Large intestine (tissue), 3 donors: ENCODE measurements around the gene SLX4IP. TPM values are rescaled to one million over a fixed set of nuclear protein-coding genes. Genes with fewer than 3 reads are reported as not detected.

ENCODE experiments used
- DNase-seq, 2 donors: peaks; one replicate each; pipeline versions ENCODE4 v3.0.0 to v3.0.0-alpha.2; 2013
- H3K27ac ChIP-seq: one replicate; pipeline ENCODE4 v1.5.1; 2013; ENCODE audit warnings: low read length
- H3K27me3 ChIP-seq: 2 replicates; pipeline ENCODE4 v1.6.1; 2013; ENCODE audit warnings: low read length; ENCODE audit not compliant: control insufficient read depth, insufficient read depth
- H3K36me3 ChIP-seq: 2 replicates; pipeline ENCODE4 v1.6.1; 2013; ENCODE audit warnings: low read length; ENCODE audit not compliant: control insufficient read depth, insufficient read depth
- H3K4me1 ChIP-seq: one replicate; pipeline ENCODE4 v1.6.1; 2013; ENCODE audit warnings: low read length; ENCODE audit not compliant: control insufficient read depth, insufficient read depth
- H3K4me3 ChIP-seq: one replicate; pipeline ENCODE4 v1.5.1; 2013; ENCODE audit warnings: low read length
- H3K9me3 ChIP-seq: one replicate; pipeline ENCODE4 v1.6.1; 2013; ENCODE audit warnings: mild to moderate bottlenecking, low read depth, low read length, moderate library complexity; ENCODE audit not compliant: control insufficient read depth
- WGBS: methylation state at CpG from one replicate; pipeline ENCODE4 v1.1.5; 2013; ENCODE audit warnings: low lambda C conversion rate; ENCODE audit not compliant: insufficient coverage; 5-methylcytosine and 5-hydroxymethylcytosine counted together
- polyA plus RNA-seq: library from polyadenylated mRNA; unstranded; fragments of 120-200 nt; gene quantifications from one replicate; pipeline ENCODE4 v1.2.1, GENCODE V29; 2013

SLX4IP gene
- polyA plus RNA-seq, 1 donor, result 7.2 TPM

GRCh38 chr20:10466855-10467254 is 31.8 kb downstream of the SLX4IP start:
- Histone ChIP-seq H3K4me1 (no peaks in the 10 kb centered on the region), H3K36me3 (no peaks in the 10 kb centered on the region), H3K4me3 (no peak overlapping the region), H3K9me3 (no peaks in the 10 kb centered on the region), H3K27ac (no peak overlapping the region), H3K27me3 (no peaks in the 10 kb centered on the region)
- WGBS, result 73% methylated on average over 2 of the region's 3 CpGs
- no peak for DNase-seq

DNA sequence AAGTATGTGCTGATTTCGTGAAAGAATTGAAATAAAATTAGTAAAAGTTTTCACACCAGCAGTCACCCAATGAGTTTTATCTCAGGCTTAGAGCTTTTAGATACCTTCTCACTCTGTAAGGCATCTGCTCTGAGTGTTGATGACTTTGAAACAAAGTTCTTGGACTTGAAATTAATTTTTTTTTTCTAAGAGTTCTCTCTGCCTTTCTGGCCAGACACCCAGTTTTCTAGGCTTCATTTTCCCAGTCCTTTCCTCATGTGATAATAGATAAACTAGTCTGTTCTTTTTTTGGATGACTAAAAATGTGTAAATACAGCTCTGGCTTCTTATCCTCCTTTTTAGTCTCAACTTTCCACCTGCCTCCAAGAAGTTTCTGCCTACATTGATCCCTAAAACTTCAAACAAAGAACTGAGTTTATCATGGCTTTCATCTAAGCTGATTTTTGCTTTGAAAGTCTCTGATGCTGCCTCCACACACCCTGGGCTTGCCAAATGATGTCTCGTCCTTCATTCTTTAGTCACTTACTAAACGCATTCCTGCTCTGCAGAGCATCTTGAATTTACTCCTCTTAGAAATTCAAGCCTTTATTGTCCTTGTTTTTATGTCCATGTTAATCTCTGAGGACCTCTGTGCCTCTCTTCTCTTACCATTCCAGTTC is 32.7 kb downstream of the SLX4IP start:
- no peaks in the 10 kb centered on the region for H3K4me1 ChIP-seq
- H3K27me3 ChIP-seq, result no peaks in the 10 kb centered on the region
- H3K36me3 ChIP-seq, result no peaks in the 10 kb centered on the region
- no peaks in the 10 kb centered on the region for H3K9me3 ChIP-seq
- no peak for DNase-seq
- no CpG with 5 or more reads among the region's 3 CpGs for WGBS
- no peak overlapping the region for H3K27ac ChIP-seq
- H3K4me3 ChIP-seq, result no peak overlapping the region

GRCh38 chr20:10468340-10468845 is 33.3 kb downstream of the SLX4IP start:
- Histone ChIP-seq H3K9me3 (no peaks in the 10 kb centered on the region), H3K4me1 (no peaks in the 10 kb centered on the region), H3K27me3 (no peaks in the 10 kb centered on the region), H3K27ac (no peak overlapping the region), H3K36me3 (no peaks in the 10 kb centered on the region), H3K4me3 (no peak overlapping the region)
- no peak for DNase-seq
- no CpG with 5 or more reads among the region's 2 CpGs for WGBS

DNA sequence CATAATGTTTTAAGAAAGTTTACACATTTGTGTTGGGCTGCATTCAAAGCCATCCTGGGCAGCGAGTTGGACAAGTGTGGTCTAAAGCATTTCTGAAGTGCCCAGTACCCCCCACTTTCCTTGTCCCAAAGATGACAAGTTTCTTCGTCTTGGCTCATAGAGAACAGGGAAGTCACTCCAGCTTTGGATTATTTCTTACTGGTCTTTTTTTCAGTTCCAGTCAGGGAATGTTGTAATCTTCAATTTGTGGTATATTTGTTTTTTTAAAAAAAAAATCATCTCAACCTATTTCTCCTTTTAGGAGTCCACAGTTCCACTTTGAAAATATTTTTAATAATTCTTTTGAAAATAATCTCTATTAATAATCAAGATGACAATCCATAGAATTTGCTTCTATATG is 34.0 kb downstream of the SLX4IP start:
- no CpG with 5 or more reads among the region's 2 CpGs for WGBS
- no peak overlapping the region for H3K4me3 ChIP-seq
- H3K27ac ChIP-seq, result no peak overlapping the region
- no peaks in the 10 kb centered on the region for H3K36me3 ChIP-seq
- H3K4me1 ChIP-seq, result no peaks in the 10 kb centered on the region
- H3K27me3 ChIP-seq, result no peaks in the 10 kb centered on the region
- H3K9me3 ChIP-seq, result no peaks in the 10 kb centered on the region
- DNase-seq, result no peak

- H3K36me3 ChIP-seq, result no peaks in the 10 kb centered on the region
- H3K27ac ChIP-seq, result no peak overlapping the region
- H3K27me3 ChIP-seq, result no peaks in the 10 kb centered on the region
- no peaks in the 10 kb centered on the region for H3K4me1 ChIP-seq
- 47% methylated on average over 3 of the region's 7 CpGs for WGBS
- H3K4me3 ChIP-seq, result no peak overlapping the region
- no peaks in the 10 kb centered on the region for H3K9me3 ChIP-seq
- peak; percentile 49 to 61 for DNase-seq
These were observed 34.5 kb downstream of the SLX4IP start for GRCh38 chr20:10469599-10469998.

DNA sequence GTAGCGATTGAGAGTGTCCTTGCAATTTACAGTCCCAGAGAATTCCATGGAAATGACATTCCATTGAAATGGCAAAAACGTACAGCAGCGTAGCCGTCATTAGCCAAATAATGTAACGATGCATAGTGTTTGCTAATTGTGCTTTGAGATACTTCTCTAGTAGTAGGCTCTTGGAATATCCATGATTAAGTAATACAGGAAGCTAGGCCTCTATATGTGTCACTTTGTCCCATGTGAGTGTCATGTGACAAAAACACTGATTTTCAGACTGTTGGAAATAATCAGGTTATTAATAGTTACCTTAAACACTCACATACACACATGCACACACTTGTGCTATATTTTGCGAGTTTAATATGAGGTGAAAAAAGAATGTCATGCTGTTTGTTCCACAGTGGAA is 35.2 kb downstream of the SLX4IP start:
- Histone ChIP-seq H3K9me3 (no peaks in the 10 kb centered on the region), H3K4me3 (no peak overlapping the region), H3K27ac (no peak overlapping the region), H3K27me3 (no peaks in the 10 kb centered on the region), H3K4me1 (no peaks in the 10 kb centered on the region), H3K36me3 (no peaks in the 10 kb centered on the region)
- WGBS, result 100% methylated on average over 1 of the region's 6 CpGs
- DNase-seq, result no peak

DNA sequence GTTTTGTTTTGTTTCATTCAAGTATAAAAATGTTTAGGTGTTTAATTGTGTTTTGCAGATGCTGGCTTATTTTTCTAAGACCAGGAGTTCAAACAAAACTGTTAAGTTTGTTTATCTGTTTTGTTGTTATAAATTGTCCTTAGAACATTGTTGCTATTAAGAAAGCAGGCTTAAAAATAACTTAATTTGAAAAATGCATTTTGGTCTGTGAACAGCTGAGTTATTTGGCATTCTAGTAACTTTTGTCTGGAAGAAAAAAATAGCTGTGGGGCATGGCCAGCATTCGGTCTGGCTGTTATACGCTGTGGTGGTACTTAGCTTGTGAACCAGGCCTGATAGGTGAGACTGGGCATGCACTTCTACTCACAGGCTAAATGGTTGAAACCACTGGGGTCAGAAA is 37.8 kb downstream of the SLX4IP start:
- Histone ChIP-seq H3K27ac (no peak overlapping the region), H3K9me3 (no peaks in the 10 kb centered on the region), H3K27me3 (no peaks in the 10 kb centered on the region), H3K4me1 (no peaks in the 10 kb centered on the region), H3K4me3 (no peak overlapping the region), H3K36me3 (no peaks in the 10 kb centered on the region)
- no CpG with 5 or more reads among the region's 2 CpGs for WGBS
- no peak for DNase-seq

DNA sequence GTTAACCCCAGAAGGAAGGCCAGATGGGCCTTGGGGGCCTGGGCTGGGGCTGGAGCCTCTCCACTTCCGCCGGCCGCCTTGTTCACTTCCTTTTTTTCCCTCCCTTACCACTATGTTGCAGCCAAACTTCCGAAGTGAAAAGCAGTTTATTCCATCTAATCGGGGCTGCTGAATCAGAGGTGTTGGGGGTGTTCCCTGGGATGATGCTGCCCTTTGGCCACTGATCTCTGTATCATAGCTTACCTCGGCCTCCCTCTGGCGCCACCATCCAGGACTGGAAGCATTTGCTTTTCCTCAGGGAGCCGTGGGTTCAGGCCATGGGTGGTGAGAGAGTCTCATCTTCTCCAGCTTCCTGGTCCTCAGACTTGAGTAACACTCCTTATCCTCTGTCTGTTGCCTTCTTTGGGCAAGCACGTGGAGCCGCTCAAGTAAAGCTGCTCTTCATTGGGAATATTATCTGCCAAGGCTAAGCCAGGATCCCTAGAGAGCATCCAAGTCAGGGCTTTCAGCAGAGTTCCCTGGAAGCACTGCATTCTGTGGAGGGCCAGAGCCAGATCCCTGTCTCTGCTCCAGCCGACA is 39.6 kb downstream of the SLX4IP start:
- Histone ChIP-seq H3K4me3 (no peak overlapping the region), H3K4me1 (no peaks in the 10 kb centered on the region), H3K27me3 (no peaks in the 10 kb centered on the region), H3K36me3 (no peaks in the 10 kb centered on the region), H3K9me3 (no peaks in the 10 kb centered on the region), H3K27ac (no peak overlapping the region)
- no peak for DNase-seq
- no CpG with 5 or more reads among the region's 11 CpGs for WGBS

DNA sequence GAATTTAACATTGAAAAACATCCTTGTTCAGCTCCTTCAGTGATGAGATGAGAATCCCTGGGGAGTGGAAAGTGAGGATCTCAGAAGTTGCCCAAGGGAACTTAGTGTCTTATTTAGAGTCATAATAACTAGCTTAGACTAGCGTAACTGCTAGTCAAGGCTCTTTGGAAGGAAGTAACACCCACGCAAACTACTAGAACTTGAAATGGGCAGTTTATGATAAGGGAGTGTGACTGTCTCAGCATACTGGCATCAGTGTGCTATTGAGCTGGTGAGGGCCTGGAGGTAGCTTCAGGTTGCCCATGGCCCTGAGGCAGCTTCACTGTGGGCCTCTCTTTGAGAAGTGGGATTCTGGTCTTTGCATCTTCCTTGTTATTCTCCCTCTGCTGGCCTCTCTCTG is 40.1 kb downstream of the SLX4IP start:
- DNase-seq, result no peak
- no peaks in the 10 kb centered on the region for H3K9me3 ChIP-seq
- H3K27ac ChIP-seq, result no peak overlapping the region
- no peak overlapping the region for H3K4me3 ChIP-seq
- no peaks in the 10 kb centered on the region for H3K36me3 ChIP-seq
- no CpG with 5 or more reads among the region's 2 CpGs for WGBS
- H3K4me1 ChIP-seq, result no peaks in the 10 kb centered on the region
- no peaks in the 10 kb centered on the region for H3K27me3 ChIP-seq

GRCh38 chr20:10476319-10476724 is 41.2 kb downstream of the SLX4IP start:
- no peak for DNase-seq
- Histone ChIP-seq H3K4me1 (no peaks in the 10 kb centered on the region), H3K9me3 (no peaks in the 10 kb centered on the region), H3K4me3 (no peak overlapping the region), H3K27ac (no peak overlapping the region), H3K27me3 (no peaks in the 10 kb centered on the region), H3K36me3 (no peaks in the 10 kb centered on the region)
- 79% methylated on average over 2 of the region's 3 CpGs for WGBS

DNA sequence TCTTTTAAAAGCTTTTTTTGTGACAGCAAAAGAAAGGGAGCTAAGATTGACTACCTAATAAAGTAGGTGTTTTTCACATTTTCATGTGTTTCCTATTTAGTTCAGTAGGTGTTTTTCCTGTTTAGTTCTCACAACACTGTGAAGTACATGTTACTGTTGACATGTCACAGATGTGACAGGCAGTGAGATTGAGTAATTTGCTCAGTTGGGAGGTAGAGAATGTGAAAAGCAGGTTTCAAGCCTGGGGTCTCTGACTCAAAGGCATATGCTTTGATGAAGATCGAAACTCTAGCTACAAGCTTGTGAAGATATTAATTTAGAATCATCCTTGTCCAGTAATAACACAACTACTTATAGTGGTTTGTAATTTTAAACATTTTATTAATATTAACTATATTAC is 43.1 kb downstream of the SLX4IP start:
- Histone ChIP-seq H3K36me3 (no peaks in the 10 kb centered on the region), H3K9me3 (no peaks in the 10 kb centered on the region), H3K4me3 (no peak overlapping the region), H3K27ac (no peak overlapping the region), H3K27me3 (no peaks in the 10 kb centered on the region), H3K4me1 (no peaks in the 10 kb centered on the region)
- no peak for DNase-seq
- WGBS, result no CpG with 5 or more reads among the region's 1 CpG
